ENCODE data around the gene UBR1.
"Not testable (repeated sequence)": the region's sequence is repeated elsewhere in the genome, so short reads cannot be mapped to it uniquely, and the experiment has no call there.

Gene UBR1

DNA sequence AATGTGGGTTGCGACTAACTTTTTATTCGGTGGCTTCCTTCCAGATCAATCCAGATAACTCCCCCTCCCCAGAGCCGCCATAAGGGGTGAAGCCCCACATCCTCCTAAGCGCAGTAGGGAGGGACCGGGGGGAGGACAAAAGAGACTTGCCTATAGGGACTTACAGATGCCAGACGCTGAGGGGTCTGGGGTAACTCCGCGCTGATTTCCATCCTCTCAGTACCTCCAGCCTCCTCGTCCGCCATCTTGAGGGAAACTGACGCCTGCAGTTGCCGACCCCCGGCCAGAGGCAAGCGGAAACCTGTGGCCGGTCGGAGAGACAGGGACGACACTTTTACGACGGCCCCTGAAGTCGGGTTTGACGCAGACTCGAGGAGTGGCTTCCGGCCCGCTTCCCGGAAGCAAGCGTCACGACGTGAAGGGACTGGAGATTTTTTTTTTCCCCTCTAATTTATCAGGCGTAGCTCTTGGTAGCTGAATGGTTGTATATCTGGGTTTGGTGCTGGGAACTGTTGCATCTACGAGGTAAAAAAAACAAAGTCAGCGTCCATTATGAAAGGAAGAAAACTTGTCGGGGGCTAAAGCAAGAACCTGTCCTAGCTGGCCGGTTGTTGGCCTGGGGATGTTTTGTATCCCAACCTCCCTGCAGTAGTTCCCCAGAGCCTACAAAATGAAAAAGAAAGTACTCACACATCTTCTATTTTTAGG, at the start of gene UBR1:
UBR1 (minus strand) TSS at position 261 of the 708 bp plus-strand sequence; CDS start at position 245, 16 bp downstream.
- peak; percentile 94 for DNase-seq

DNA sequence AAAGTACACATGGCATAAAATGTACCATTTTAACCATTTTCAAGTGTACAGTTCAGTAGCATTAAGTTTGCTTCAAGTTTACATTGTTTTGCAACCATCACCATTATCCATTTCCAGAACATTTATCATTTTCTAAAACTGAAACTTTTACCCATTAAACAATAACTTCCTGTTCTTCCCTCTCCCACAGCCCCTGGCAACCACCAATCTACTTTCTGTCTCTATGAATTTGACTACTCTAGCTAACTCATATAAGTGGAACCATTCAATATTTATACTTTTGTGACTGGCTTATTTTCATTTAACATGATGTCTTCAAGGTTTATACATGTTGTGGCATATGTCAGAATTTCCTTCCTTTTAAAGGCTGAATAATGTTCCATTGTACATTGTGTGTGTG, 47.4 kb upstream of the UBR1 start:
- no peak for DNase-seq

DNA sequence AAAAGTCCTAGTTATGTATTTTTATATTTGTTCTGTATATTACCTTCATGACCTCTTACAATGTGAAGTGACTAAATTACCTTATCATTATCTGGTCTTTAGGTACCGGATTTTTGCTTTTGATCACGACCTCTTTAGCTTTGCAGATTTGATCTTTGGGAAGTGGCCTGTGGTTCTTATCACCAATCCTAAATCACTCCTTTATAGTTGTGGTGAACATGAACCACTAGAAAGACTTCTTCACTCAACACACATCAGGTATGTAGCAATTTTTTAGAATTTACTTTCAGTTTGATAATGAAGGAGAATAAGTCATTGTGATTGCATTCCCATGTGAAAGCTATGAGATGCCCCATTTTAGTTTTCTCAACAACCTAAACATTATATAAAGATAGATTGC, 45.9 kb upstream of the UBR1 start:
- DNase-seq = no peak

DNA sequence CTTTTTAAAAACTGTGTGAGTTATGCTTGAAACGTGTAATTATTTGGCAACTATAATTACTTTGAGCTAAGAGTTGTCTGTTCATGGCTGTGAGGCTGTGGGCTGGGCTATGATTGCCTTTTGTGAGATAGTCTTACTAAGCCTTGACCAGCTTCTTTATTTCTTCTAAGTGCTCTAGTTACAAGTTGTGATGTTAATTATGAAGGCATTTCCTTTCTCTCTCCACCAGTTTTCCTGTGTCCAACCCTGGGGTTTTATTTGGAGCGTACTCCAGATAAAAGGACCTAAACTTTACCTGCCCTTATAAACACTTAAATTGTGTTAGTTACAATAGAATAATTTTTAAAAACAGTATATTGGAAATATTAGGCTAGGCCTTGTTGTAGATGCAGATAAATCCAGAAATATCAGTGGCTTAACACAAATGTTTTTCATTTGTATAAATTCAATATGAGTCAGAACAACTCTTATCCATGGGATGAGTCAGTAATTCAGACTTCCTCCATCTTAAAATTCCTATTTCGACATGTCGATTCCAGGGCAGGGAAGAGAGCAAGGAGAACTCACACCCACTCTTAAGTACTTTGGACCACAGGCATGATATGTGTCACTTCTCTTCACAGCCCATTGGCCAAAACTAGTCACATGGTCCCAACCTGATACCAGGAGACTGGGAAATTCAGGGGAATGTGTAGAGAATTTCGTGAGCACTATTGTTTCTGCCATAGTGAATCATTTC, 44.5 kb upstream of the UBR1 start:
- no peak for DNase-seq

DNA sequence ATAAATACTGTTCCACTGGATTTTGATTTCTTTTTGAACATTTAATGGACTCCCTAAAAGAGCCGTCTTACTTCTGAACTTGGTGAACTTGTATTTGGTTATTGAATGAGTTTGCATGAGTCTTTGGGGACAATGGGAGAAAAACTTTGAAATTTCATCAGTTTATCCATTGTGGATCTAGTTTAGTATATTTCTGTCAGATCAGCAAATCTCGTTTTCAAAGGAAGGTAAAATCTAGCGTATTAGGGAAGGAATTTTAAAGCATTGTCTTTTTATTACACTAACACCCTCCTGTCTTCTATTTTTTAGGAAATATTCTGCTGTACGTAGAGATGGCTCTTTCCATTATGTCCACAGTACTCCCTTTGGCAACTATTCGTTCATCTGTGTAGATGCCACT, 40.3 kb upstream of the UBR1 start:
- no peak for DNase-seq

DNA sequence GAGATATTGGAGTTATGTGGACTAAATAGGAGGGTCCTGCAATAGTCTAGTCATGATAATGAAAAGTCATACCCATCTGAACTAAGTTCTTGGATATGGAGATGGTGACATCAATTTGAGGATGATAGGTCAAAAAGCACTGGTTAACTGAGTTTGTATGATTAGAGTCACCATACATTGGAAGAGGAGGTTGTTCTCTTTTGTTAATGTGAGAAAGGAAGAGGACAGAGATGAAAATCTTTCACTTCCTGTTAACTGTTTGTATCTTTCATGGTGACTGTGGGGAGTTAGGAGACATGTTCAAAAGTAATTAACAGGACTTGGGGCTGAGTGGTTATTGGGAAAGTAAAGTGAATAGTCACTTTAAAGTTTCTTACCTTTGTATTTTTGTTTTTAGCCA, 38.7 kb upstream of the UBR1 start:
- DNase-seq = no peak

DNA sequence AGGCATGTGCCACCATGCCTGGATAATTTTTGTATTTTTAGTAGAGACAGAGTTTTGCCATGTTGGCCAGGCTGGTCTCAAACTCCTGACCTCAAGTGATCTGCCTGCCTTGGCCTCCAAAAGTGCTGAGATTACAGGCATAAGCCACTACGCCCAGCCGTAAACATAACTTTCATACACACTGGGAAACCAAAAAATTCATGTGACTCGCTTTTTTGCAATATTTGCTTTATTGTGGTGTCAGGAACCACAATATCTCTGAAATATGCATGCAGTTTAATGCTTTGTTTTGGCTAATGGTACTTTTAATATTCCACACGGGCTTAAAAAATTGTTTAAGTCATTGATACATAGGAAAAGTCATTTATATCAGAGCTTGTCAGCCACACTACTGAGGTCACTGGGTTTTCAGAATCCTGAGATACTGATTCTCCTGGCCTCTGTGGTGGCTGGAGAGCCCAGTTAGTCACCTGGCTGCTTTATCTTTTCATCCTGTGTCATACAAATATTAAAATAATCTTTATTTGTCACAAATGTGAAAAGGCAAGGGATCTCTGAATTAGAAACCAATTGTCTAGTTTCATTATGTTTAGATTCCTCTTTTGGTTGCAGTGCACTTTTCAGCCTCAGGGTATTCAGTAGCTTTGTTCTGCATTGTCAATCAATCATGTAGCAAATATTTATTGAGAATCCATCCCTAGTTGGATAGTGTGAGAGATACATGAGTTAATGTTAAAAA, 37.5 kb upstream of the UBR1 start:
- DNase-seq = no peak

DNA sequence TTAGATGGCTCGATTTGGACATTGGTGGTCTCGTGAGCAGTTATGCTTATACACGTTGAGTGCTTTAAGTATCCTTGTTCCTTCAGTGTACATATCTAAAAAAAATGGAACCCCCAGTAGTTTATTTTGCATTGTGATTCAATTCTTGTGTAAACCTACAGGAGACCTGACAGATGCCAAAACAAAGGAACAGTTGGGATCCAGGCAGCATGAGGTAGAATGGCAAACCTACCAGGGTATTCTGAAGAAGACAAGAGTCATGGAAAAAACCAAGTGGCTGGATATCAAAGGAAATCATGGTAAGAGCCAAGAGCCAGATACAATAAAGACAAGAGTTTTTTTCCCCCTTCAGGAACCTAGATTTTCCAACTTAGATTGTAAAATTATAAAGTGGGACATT, 29.5 kb upstream of the UBR1 start:
- DNase-seq = no peak

DNA sequence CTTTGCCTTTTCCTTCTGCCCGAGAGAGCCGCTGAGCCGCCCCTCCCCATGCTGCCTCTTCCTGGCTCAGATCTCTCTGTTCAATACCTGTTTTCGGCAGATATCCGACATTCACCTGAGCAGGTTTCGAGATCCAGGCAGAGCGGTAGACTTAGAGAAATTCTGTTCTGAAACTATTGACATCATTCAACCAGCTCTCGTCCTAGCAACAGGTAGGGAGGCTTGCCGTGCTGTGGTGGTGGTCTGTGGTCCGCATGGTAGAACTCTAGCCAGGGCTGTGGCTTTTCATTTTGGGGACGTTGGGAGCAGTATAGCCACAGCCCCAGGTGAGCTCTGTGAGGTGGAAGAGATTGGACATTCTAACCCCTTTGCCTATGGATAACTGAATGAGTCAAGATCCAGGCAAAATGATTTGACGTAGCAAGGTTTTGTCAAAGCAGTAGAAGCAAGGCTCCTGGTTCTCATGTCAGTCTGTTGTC, 28.4 kb upstream of the UBR1 start:
- DNase-seq = no peak

DNA sequence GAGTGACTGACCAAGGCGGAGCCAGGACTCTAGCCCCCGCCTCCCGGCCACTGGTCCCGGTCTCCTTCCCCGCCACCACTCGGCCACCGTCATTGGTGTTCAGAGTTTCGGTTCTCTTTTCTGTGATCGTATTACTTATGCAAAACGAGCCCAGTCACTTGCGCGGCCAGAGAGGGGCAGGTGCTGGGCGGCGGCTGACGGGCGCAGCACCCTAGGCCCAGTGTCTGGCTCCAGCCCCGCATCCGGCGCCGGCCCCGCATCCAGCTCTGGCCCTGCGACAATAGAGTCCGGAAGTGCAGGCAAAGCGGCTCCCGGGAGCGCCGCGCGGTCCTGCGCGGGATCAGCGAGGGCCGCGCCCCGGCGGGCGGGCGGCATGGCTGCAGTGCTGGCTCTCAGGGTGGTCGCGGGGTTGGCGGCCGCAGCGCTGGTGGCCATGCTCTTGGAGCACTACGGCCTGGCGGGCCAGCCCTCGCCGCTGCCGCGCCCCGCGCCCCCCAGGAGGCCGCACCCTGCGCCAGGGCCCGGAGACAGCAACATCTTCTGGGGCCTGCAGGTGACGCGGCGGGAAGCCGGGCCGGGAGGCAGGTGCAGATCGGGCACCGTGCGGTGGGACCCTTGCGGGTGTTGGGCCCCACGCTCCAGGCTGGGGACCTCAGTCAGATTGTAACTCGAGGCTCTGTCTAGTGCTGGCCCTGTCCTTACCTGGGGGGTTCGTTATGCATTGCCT, 27.8 kb upstream of the UBR1 start, which contains the start of gene TMEM62:
TMEM62 (plus strand) TSS at position 157 of the 727 bp plus-strand sequence; CDS start at position 374, 217 bp downstream.
- peak; percentile 78 for DNase-seq

DNA sequence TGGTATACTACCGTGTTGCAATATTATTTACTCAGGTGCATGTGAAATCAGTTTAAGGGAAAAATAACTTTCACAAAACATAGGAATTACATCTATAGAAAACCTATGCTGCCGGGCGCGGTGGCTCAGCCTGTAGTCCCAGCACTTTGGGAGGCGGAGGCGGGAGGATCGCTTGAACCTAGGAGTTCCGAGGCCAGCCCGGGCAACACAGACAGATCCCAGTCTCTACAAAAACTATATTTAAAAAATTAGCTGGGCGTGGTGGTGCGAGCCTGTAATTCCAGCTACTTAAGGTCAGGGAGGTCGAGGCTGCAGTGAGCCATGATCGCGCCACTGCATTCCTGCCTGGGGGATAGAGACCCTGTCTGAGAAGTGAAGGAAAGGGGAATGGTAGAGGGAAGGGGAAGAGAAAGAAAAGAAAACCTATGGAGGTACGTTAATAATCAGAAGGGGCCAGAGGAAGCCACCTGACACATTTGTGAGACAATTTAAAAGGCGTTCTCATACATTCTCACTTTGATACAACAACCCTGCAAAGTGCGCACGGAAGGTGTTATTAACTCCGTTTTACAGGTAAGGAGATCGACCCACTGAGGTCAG, 27.1 kb upstream of the UBR1 start:
- DNase-seq = no peak

DNA sequence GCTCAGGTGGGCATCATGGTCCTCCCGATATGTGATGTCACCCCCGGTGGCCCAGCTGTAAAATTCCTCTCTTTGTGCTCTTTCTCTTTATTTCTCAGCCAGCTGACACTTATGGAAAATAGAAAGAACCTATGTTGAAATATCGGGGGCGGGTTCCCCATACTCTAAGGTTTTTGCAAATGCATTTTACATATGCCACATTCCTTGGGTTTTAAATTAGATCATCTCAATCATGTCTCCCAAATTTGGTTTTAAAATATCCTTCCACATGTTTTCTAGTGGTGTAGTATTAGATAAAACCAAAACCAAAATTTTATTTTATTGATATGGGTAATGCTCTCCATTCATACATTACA, 23.1 kb upstream of the UBR1 start:
- no peak for DNase-seq

DNA sequence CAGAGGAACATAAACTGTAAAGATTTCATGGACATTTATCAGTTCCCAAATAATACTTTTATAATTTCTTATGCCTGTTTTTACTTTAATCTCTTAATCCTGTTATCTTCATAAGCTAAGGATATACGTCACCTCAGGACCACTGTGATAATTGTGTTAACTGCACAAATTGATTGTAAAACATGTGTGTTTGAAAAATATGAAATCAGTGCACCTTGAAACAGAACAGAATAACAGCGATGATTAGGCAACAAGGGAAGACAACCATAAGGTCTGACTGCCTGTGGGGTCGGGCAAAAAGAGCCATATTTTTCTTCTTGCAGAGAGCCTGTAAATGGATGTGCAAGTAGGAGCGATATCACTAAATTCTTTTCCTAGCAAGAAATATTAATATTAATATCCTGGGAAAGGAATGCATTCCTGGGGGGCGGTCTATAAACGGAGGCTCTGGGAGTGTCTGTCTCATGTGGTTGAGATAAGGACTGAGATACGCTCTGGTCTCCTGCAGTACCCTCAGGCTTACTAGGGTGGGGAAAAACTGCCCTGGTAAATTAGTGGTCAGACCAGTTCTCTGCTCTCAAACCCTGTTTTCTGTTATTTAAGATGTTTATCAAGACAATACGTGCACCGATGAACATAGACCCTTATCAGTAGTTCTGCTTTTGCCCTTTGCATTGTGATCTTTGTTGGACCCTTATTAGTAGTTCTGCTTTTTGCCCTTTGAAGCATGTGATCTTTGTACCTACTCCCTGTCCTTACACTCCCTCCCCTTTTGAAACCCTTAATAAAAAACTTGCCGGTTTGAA, 22.5 kb upstream of the UBR1 start:
- not testable (repeated sequence) for DNase-seq

DNA sequence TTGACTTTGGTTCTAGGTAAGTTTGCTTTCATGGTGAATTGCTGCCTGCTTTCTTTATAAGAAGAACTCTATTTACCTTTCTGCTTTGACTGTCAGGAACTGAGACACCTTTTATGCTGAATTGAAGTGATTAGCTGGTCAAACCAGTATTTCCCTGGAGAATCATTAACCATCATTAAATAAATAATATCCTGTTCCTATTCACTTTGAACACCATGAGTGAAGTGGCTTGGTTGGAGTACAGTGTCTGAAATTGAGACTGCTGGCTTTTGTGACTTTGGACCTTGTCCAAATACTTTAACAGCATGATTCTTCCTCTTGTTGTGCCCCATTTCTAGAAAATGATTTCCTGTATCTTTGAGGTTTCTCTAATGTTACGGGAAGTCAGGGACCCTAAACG, 21.9 kb upstream of the UBR1 start:
- no peak for DNase-seq

DNA sequence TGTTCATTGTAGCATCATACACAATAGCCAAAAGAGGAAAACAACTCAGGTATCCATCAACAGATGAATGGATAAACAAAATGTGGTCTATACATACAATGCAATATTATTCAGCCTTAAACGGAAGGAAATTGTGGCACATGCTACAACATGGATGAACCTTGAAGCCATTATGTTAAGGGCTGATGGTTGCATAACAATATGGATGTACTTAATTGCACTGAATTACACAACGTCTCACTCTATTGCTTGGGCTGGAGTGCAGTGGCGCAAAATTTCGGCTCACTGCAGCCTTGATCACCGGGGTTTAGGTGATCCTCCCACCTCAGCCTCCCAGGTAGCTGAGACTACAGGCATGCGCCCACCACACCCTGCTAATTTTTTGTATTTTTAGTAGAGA, 20.5 kb upstream of the UBR1 start:
- no peak for DNase-seq

DNA sequence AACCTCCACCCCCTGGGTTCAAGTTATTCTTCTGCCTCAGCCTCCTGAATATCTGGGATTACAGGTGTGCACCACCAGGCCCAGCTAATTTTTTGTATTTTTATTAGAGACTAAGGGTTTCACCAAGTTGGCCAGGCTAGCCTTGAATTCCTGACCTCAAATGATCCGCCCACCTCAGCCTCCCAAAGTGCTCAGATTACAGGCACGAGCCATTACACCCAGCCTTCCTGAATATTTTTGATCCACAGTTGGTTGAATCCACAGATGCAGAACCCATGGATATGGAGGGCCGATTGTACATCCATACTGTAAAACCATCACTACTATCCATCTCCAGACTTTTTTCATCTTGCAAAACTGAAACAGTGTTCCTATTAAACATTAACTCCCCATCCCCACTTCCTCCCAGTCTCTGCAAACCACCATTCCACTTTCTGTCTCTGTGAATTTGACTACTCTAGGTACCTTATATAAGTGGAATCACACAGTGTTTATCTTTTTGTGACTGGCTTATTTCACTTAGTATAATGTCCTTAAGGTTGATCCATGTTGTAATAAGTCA, 19.3 kb upstream of the UBR1 start:
- no peak for DNase-seq

DNA sequence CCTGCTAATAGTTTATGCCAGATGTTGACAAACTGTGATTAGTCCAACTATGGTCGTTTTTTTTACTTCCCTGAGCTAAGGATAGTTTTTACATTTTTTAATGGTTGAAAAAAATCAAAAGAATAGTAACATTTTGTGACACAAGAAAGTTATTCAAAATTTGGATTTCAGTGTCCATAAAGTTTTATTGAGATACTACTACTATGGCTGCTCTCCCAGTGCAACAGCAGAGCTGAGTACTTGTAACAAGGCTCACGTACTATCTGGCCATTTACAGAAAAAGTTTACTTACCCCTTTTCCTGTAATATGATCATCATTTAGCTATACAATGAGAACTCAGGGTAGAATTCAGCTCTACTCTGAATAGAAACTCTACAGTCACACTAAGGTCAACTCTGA, 16.0 kb upstream of the UBR1 start:
- no peak for DNase-seq

DNA sequence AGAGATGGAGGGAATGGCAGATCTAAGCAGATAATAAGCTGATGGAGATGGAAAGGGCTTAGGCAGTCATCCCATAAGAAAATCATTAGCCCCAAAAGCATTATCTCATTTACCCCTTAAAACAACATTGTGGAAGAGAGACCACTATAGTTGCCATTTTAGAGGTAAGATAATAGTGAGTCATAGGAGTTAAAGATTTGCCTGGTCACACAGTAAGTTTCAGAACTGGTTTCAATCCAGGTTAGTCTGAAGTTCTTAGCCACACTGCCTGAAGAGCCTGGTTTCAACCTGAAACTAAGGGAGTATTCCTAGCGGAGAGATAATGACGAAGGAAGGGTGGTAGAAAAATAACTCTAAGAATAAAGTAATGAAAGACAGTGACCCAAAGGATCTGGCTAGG, 13.0 kb upstream of the UBR1 start:
- no peak for DNase-seq

DNA sequence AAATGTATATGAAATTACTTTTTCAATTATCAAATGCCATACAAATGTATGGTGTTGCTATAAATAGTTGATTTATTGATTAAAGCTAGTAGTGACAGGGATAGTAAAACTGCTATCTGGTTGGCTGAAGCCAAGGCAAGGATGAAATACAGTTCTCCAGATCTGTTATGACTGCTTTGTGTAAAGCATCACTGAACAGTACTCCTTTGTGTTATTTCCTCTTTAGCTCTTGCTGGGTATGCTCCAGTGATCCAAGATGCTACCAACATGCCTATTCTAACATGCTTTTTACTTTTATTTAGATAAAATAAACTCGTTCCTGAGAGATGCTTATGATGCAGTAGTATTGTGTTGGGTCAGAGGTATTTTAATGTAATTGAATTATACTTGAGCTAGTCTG, 12.4 kb upstream of the UBR1 start:
- no peak for DNase-seq

DNA sequence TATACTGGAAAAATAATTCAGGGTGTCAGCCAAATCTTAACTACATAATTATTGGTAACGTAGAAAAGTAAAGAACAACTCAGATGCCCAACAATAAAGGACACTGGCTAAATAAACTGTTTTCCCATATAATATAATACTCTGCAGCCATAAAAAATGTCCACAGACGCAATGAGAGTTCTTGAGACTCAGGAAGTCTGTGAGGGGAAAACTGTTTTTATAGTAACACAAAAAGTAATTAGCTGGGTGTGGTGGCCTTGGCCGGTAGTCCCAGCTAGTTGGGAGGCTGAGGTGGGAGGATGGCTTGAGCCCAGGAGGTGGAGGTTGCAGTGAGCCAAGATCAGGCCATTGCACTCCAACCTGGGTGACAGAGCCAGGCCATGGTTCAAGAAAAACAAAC, 5.5 kb upstream of the UBR1 start:
- DNase-seq = no peak

DNA sequence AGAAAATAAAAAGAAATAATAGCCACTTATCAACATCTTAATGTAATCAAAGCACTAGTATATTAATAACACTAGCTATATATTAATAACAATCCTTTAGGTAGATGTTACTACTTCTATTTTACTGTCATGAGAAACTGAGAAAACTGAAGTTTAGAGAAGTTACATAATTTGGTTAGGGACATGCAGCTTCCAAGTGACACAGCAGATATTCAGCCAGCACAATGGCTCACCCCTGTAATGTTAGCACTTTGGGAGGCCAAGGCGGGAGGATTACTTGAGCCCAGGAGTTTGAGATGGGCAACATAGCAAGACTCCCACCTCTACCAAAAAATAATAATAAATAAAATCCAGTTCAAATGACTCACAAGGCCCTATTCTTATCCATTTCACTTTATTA, 1.9 kb upstream of the UBR1 start:
- no peak for DNase-seq

DNA sequence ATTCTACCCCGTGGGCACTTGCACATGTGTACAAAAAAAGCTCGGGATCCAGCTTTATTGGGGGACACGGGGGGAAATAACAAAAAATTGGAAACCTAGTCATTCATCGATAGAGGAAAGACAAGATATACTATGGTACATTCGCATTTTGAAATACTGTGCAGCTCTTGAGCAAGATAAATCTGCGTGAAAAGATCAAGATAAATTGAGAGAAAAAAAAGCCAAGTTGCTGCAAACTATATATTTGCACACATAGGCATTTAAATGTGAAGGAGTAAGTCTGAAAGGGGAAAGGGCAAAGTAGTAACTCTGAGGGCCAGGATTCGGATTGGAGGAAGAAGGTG, 620 bp upstream of the UBR1 start:
- DNase-seq = no peak

All from right forelimb (tissue), 1 donor.